Left colon (tissue), 2 donors: ENCODE data around the gene PPM1F. TPM values are rescaled to one million over a fixed set of nuclear protein-coding genes. Genes with fewer than 3 reads are reported as not detected.
A peak's percentile ranks its signal among the peaks of the same experiment; 100 is the strongest.

ENCODE experiments used
- ATAC-seq: fragments of 200-7000 bp; cut with Tn5 transposase; one replicate; pipeline ENCODE4 v1.9.1; 2020; ENCODE audit warnings: mild to moderate bottlenecking, moderate library complexity
- DNase-seq, 2 donors: peaks; one replicate each; pipeline ENCODE4 v3.0.0-alpha.2; 2020
- intact Hi-C, 2 donors: fragments of 100-400 bp; cut with DNase I in 1 of 2; cut with micrococcal nuclease in 1 of 2; formaldehyde crosslinking; loops; one replicate each; pipeline versions ENCODE4 v1.11.2 to v1.14.0; 2022; cut with DNase I, micrococcal nuclease
- total RNA-seq, 2 donors: library from RNA; stranded (reverse); fragmentation: NEBNext Ultra II Directional; extraction: Animal tissue kit (Norgen Biotek cat#: 25700); gene quantifications; one replicate each; pipeline ENCODE4 v1.2.1, GENCODE V29; 2021
- donor health status: DM: no; HTN: no; CAD: no.
- donor health status: DM: yes; HTN: yes; CAD: no.

Gene PPM1F
- total RNA-seq, 2 donors from 2014 or later = 12.1 to 13.0 TPM

- no peak for ATAC-seq
- intact Hi-C loops = no loop called here
- DNase-seq = no peak
Observed at GRCh38 chr22:21978564-21979386, 26.1 kb upstream of the PPM1F start.

- DNase-seq (no peak), ATAC-seq (no peak)
- intact Hi-C loops = no loop called here
Observed at GRCh38 chr22:21977814-21978213, 25.2 kb upstream of the PPM1F start.

- DNase-seq (no peak), ATAC-seq (no peak)
- intact Hi-C loops = no loop called here
Observed at GRCh38 chr22:21975854-21976345, 23.3 kb upstream of the PPM1F start.

GRCh38 chr22:21975273-21975672 is 22.6 kb upstream of the PPM1F start:
- intact Hi-C loops = no loop called here
- DNase-seq (no peak), ATAC-seq (no peak)

- intact Hi-C loops = no loop called here
- ATAC-seq (no peak), DNase-seq (no peak)
Observed at GRCh38 chr22:21974058-21974649, 21.5 kb upstream of the PPM1F start.

GRCh38 chr22:21972806-21973205 is 20.2 kb upstream of the PPM1F start:
- DNase-seq (no peak), ATAC-seq (no peak)
- intact Hi-C loops = no loop called here

- intact Hi-C loops = no loop called here
- peak in 1 of 2 donors; percentile 37 for DNase-seq
- peak; percentile 69 for ATAC-seq
Observed at GRCh38 chr22:21972293-21972779, 19.7 kb upstream of the PPM1F start.

GRCh38 chr22:21971858-21972275 is 19.2 kb upstream of the PPM1F start:
- intact Hi-C loops = no loop called here
- DNase-seq (no peak), ATAC-seq (no peak)

- no peak for ATAC-seq
- no peak for DNase-seq
- intact Hi-C loops = no loop called here
Observed at GRCh38 chr22:21970800-21971617, 18.4 kb upstream of the PPM1F start.

GRCh38 chr22:21970037-21970799 is 17.6 kb upstream of the PPM1F start:
- intact Hi-C loops = no loop called here
- ATAC-seq = no peak
- no peak for DNase-seq

- intact Hi-C loops = no loop called here
- ATAC-seq (no peak), DNase-seq (no peak)
Observed at GRCh38 chr22:21968452-21969129, 15.9 kb upstream of the PPM1F start.

- ATAC-seq = no peak
- intact Hi-C loops = no loop called here
Observed at GRCh38 chr22:21967693-21968271, 15.1 kb upstream of the PPM1F start.

GRCh38 chr22:21966643-21967516 is 14.2 kb upstream of the PPM1F start:
- ATAC-seq (no peak), DNase-seq (no peak)
- intact Hi-C loops = no loop called here

More at GRCh38 chr22:21967693-21968271, 15.1 kb upstream of the PPM1F start:
- no peak for DNase-seq

GRCh38 chr22:21965762-21966288 is 13.2 kb upstream of the PPM1F start:
- ATAC-seq (no peak), DNase-seq (no peak)
- intact Hi-C loops = no loop called here

- intact Hi-C loops = no loop called here
- ATAC-seq = no peak
- DNase-seq = no peak
Observed at GRCh38 chr22:21964918-21965484, 12.4 kb upstream of the PPM1F start.

GRCh38 chr22:21964234-21964633 is 11.6 kb upstream of the PPM1F start:
- DNase-seq (no peak), ATAC-seq (no peak)
- intact Hi-C loops = no loop called here
